Measurements from ENCODE around the gene PRTFDC1. TPM values are rescaled to one million over a fixed set of nuclear protein-coding genes. Genes with fewer than 3 reads are reported as not detected.

PRTFDC1 gene
- total and polyA plus RNA-seq, 2 of the 8 experiments (the other 6 are each of a cell fraction or from before 2014, with no cell fraction given) = 5.9 to 6.6 TPM

- no peak overlapping the region for H2AK5ac ChIP-seq (ENCODE audit: low read depth, low read length)
- CTCF ChIA-PET (ENCODE audit: partially characterized antibody) = interaction anchor here (0.9 to 1.8 kb wide), 3 partner anchors 9 to 209 kb away, joined by 3 to 4 read pairs (median 3); no protein-coding TSS in a partner anchor
- TF ChIP-seq SP2 (IDR thresholded peaks at IDR 0.05; ENCODE audit: low read length) = no peak
- no peak for TF ChIP-seq TAF7 (optimal IDR thresholded peaks at IDR 0.05; ENCODE audit: borderline replicate concordance, low read depth, low read length)
- no peak for TF ChIP-seq RXRA (IDR thresholded peaks at IDR 0.05; ENCODE audit: insufficient read depth, low read depth, low read length)
- no peak for TF ChIP-seq ATF3 (IDR thresholded peaks at IDR 0.05; ENCODE audit: insufficient read depth, low read depth, low read length)
- no peak for TF ChIP-seq CTBP2 (IDR thresholded peaks at IDR 0.05; ENCODE audit: borderline replicate concordance, insufficient read depth, insufficient read length, low read length)
- no peak for TF ChIP-seq SUZ12 (IDR thresholded peaks at IDR 0.05; ENCODE audit: low read length)
- TF ChIP-seq BACH1 (IDR thresholded peaks at IDR 0.05; ENCODE audit: low read length) = no peak
Observed at GRCh38 chr10:24872049-24872789, 80.2 kb downstream of the PRTFDC1 start.

More at GRCh38 chr10:24872049-24872789, 80.2 kb downstream of the PRTFDC1 start:
- no peak overlapping the region for H2BK12ac ChIP-seq (ENCODE audit: low read depth, low read length)
- DNase-seq (ENCODE audit: low read depth in 1 of 2, low spot score in 2 of 2) (no peak), FAIRE-seq (no peak)
- no peak overlapping the region for H2BK20ac ChIP-seq (ENCODE audit: low read length)
- H2BK5ac ChIP-seq (ENCODE audit: low read depth, low read length) = no peak overlapping the region
- no peaks in the 10 kb centered on the region for H3K23me2 ChIP-seq (ENCODE audit: low read depth, low read length)
- no peak overlapping the region for H2BK15ac ChIP-seq (ENCODE audit: low read length)
- H4K8ac ChIP-seq (ENCODE audit: extremely low read depth, insufficient read depth, low read length) = no peak overlapping the region
- H3K18ac ChIP-seq (ENCODE audit: extremely low read depth, low read length) = no peak overlapping the region
- no peaks in the 10 kb centered on the region for H4K20me1 ChIP-seq (replicated peaks in 1 of 2; ENCODE audit: control insufficient read depth in 1 of 2, insufficient read depth in 2 of 2, low read length in 2 of 2)
- 0 out of 4 replicates have a peak, but pooled peaks cover 0 to 3% of the 10 kb centered on the region in 2 experiments for H3K9me3 ChIP-seq (ENCODE audit: insufficient read depth in 2 of 2, low read depth in 1 of 2, low read length in 1 of 2)
- H3K27ac ChIP-seq (ENCODE audit: low read depth, low read length) = no peak overlapping the region
- 90% methylated on average over 6 of the region's 6 CpGs; no CpG with 5 or more reads in 1 of the 2 experiments for WGBS, 2 experiments (ENCODE audit: extremely low coverage in 1 of 2, insufficient coverage in 1 of 2, insufficient read length in 1 of 2, insufficient replicate concordance in 2 of 2, low coverage in 1 of 2, low lambda C conversion rate in 2 of 2, missing lambda C conversion rate in 1 of 2)
- H3K79me2 ChIP-seq (ENCODE audit: control insufficient read depth in 1 of 2, insufficient read depth in 2 of 2, low read length in 2 of 2) = no peaks in the 10 kb centered on the region
- no peaks in the 10 kb centered on the region for H3K36me3 ChIP-seq (ENCODE audit: control insufficient read depth in 2 of 4, insufficient read depth in 4 of 4, low read length in 3 of 4)
- H3K4ac ChIP-seq (replicated peaks; ENCODE audit: insufficient read length, low read depth, low read length) = no peak overlapping the region
- peak overlapping the region; percentile 75; the same call in 1 of the 2 replicates for H2AFZ ChIP-seq (ENCODE audit: low read length)
- no peak overlapping the region for H3K56ac ChIP-seq (replicated peaks; ENCODE audit: insufficient read length, low read depth, low read length)
- 0 out of 7 replicates have a peak, but pooled peaks cover 0 to 2% (median 0%) of the 10 kb centered on the region in 4 experiments for H3K4me1 ChIP-seq (replicated peaks in 1 of 4; ENCODE audit: control insufficient read depth in 3 of 4, insufficient read depth in 4 of 4, low read length in 3 of 4)
- H4K5ac ChIP-seq (ENCODE audit: insufficient read length, low read depth, low read length) = no peak overlapping the region
- POLR2A ChIA-PET (ENCODE audit: partially characterized antibody) = no interaction called here
- no peaks in the 10 kb centered on the region for H3K79me1 ChIP-seq (ENCODE audit: low read depth, low read length)
- H2BK120ac ChIP-seq (replicated peaks; ENCODE audit: low read depth, low read length) = no peak overlapping the region
- no peak overlapping the region for H3K4me3 ChIP-seq (ENCODE audit: extremely low read depth in 1 of 4, insufficient read depth in 2 of 4, low read depth in 3 of 4, low read length in 4 of 4)
- no peak overlapping the region for H3K9ac ChIP-seq (replicated peaks in 1 of 4; ENCODE audit: extremely low read depth in 1 of 4, low read depth in 3 of 4, low read length in 3 of 4)
- H4K91ac ChIP-seq (replicated peaks; ENCODE audit: insufficient read length, low read length) = no peak overlapping the region
- H3K27me3 ChIP-seq (replicated peaks in 1 of 4; ENCODE audit: control insufficient read depth in 3 of 4, extremely low read depth in 1 of 4, insufficient read depth in 3 of 4, low read length in 3 of 4) = no peaks in the 10 kb centered on the region
- H3K4me2 ChIP-seq (ENCODE audit: insufficient read depth in 1 of 2, low read depth in 2 of 2, low read length in 2 of 2) = no peak overlapping the region
- no peak overlapping the region for H3K23ac ChIP-seq (ENCODE audit: insufficient read length)
- no peak overlapping the region for H3K14ac ChIP-seq (ENCODE audit: insufficient read length)

All from H1 (cell line).